DND-41 (cell line): ENCODE results near the gene IQCH.

ENCODE experiments used
- ATAC-seq: fragments of 200-7000 bp; cut with Tn5 transposase; 3 replicates; pipeline ENCODE4 v1.9.1; 2021; ENCODE audit warnings: low read depth; ENCODE audit not compliant: insufficient read depth
- DNase-seq: peaks from one replicate; pipeline ENCODE4 v3.0.0-alpha.2; 2020
- H2AFZ ChIP-seq: 2 replicates; pipeline ENCODE4 v1.6.0; 2012; ENCODE audit warnings: low read depth, low read length
- H3K27ac ChIP-seq: 2 replicates; pipeline ENCODE4 v1.5.1; 2012; ENCODE audit warnings: low read length, inconsistent platforms
- H3K27me3 ChIP-seq: fragments of 200-600 bp; sonication (generic); 2 replicates; pipeline ENCODE4 v1.6.0; 2012; ENCODE audit warnings: low read length, mild to moderate bottlenecking, inconsistent platforms; ENCODE audit not compliant: insufficient read depth, poor library complexity
- H3K36me3 ChIP-seq: 2 replicates; pipeline ENCODE4 v1.5.1; 2012; ENCODE audit warnings: low read length, inconsistent platforms; ENCODE audit not compliant: insufficient read depth
- H3K4me1 ChIP-seq: 2 replicates; pipeline ENCODE4 v1.5.1; 2012; ENCODE audit warnings: mild to moderate bottlenecking, low read length; ENCODE audit not compliant: insufficient read depth
- H3K4me2 ChIP-seq: 2 replicates; pipeline ENCODE4 v1.6.0; 2012; ENCODE audit warnings: mild to moderate bottlenecking, moderate library complexity, low read length, inconsistent platforms; ENCODE audit not compliant: insufficient read depth
- H3K4me3 ChIP-seq, 2 experiments: fragments of 200-600 bp in 1 of 2; shearing (Covaris generic) in 1 of 2; 2 replicates each; pipeline ENCODE4 v1.5.1; 2012 to 2016; ENCODE audit warnings: inconsistent platforms in 2 of 2, low read length in 2 of 2, mild to moderate bottlenecking in 2 of 2, low read depth in 1 of 2, moderate library complexity in 1 of 2
- H3K79me2 ChIP-seq: 2 replicates; pipeline ENCODE4 v1.6.0; 2012; ENCODE audit warnings: low read length, inconsistent platforms; ENCODE audit not compliant: insufficient read depth
- H3K9ac ChIP-seq: 2 replicates; pipeline ENCODE4 v1.6.0; 2012; ENCODE audit warnings: low read depth, mild to moderate bottlenecking, inconsistent platforms, low read length, moderate library complexity
- H3K9me3 ChIP-seq: 2 replicates; pipeline ENCODE4 v1.5.1; 2012; ENCODE audit warnings: low read length, moderate library complexity, mild to moderate bottlenecking, inconsistent platforms; ENCODE audit not compliant: insufficient read depth, severe bottlenecking
- H4K20me1 ChIP-seq: 2 replicates; pipeline ENCODE4 v1.6.0; 2012; ENCODE audit warnings: low read length; ENCODE audit not compliant: insufficient read depth
- EZH2 ChIP-seq: IDR thresholded peaks from 3 replicates; pipeline ENCODE4 v1.6.1; 2012; ENCODE audit warnings: borderline replicate concordance, low read depth, mild to moderate bottlenecking, moderate library complexity, low read length, inconsistent platforms; ENCODE audit not compliant: severe bottlenecking
- TF ChIP-seq, protein P1 (sequence below): IDR thresholded peaks from 2 replicates; pipeline ENCODE4 v1.5.1; 2012; ENCODE audit warnings: borderline replicate concordance, low read length, moderate library complexity, mild to moderate bottlenecking; ENCODE audit not compliant: poor library complexity, severe bottlenecking; ENCODE audit errors: extremely low read depth

The IQCH gene

GRCh38 chr15:67384761-67385160 is 130.2 kb downstream of the IQCH start:
- Histone ChIP-seq H3K4me1 (no peaks in the 10 kb centered on the region), H2AFZ (no peak overlapping the region), H3K9ac (no peak overlapping the region), H3K9me3 (no peaks in the 10 kb centered on the region), H4K20me1 (no peaks in the 10 kb centered on the region), H3K4me3 (no peak overlapping the region), H3K4me2 (no peak overlapping the region), H3K79me2 (no peaks in the 10 kb centered on the region), H3K27me3 (no peaks in the 10 kb centered on the region), H3K27ac (no peak overlapping the region), H3K36me3 (no peaks in the 10 kb centered on the region)
- ATAC-seq = no peak
- DNase-seq = no peak
- TF ChIP-seq, protein P1, sequence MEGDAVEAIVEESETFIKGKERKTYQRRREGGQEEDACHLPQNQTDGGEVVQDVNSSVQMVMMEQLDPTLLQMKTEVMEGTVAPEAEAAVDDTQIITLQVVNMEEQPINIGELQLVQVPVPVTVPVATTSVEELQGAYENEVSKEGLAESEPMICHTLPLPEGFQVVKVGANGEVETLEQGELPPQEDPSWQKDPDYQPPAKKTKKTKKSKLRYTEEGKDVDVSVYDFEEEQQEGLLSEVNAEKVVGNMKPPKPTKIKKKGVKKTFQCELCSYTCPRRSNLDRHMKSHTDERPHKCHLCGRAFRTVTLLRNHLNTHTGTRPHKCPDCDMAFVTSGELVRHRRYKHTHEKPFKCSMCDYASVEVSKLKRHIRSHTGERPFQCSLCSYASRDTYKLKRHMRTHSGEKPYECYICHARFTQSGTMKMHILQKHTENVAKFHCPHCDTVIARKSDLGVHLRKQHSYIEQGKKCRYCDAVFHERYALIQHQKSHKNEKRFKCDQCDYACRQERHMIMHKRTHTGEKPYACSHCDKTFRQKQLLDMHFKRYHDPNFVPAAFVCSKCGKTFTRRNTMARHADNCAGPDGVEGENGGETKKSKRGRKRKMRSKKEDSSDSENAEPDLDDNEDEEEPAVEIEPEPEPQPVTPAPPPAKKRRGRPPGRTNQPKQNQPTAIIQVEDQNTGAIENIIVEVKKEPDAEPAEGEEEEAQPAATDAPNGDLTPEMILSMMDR = no peak
- TF ChIP-seq EZH2 = no peak

DNA sequence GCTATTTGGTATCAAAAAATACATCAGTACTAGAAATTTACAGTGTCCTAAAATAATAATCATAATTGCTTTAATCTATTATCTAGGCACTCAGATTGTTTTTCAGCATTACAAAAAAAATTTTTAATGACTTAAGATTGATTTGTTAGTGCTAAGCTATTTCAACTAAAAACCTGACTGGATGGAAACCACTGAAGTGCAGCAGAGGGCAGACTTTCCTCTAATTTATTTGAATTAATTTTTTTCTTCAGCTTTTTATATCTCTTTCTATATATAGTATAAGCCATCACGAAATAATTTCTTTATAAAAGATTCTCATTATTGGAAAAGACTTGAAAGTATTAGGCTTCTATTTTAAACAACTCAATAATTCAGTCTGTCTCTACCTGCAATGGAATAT is 131.4 kb downstream of the IQCH start:
- Histone ChIP-seq H3K4me2 (no peak overlapping the region), H3K36me3 (no peaks in the 10 kb centered on the region)
- TF ChIP-seq EZH2 = no peak
- TF ChIP-seq, protein P1 = no peak

GRCh38 chr15:67386947-67387346 is 132.4 kb downstream of the IQCH start:
- Histone ChIP-seq H3K4me2 (no peak overlapping the region), H2AFZ (no peak overlapping the region), H3K27me3 (no peaks in the 10 kb centered on the region), H3K4me1 (no peaks in the 10 kb centered on the region), H4K20me1 (no peaks in the 10 kb centered on the region), H3K9ac (no peak overlapping the region), H3K9me3 (no peaks in the 10 kb centered on the region), H3K4me3 (no peak overlapping the region), H3K36me3 (no peaks in the 10 kb centered on the region), H3K79me2 (no peaks in the 10 kb centered on the region), H3K27ac (no peak overlapping the region)
- no peak for DNase-seq
- ATAC-seq = no peak
- TF ChIP-seq EZH2 = no peak
- TF ChIP-seq, protein P1 = no peak

More for the DNA sequence above, 131.4 kb downstream of the IQCH start:
- H3K79me2 ChIP-seq = no peaks in the 10 kb centered on the region
- H3K9ac ChIP-seq = no peak overlapping the region
- no peaks in the 10 kb centered on the region for H3K4me1 ChIP-seq
- DNase-seq (no peak), ATAC-seq (no peak)
- H3K4me3 ChIP-seq = no peak overlapping the region
- no peaks in the 10 kb centered on the region for H3K9me3 ChIP-seq
- no peak overlapping the region for H2AFZ ChIP-seq
- no peak overlapping the region for H3K27ac ChIP-seq
- H3K27me3 ChIP-seq = no peaks in the 10 kb centered on the region
- H4K20me1 ChIP-seq = no peaks in the 10 kb centered on the region

GRCh38 chr15:67389975-67390374 is 135.4 kb downstream of the IQCH start:
- no peaks in the 10 kb centered on the region for H3K9me3 ChIP-seq
- ATAC-seq (no peak), DNase-seq (no peak)
- H3K27ac ChIP-seq = no peak overlapping the region
- no peaks in the 10 kb centered on the region for H3K36me3 ChIP-seq
- H4K20me1 ChIP-seq = no peaks in the 10 kb centered on the region
- H3K9ac ChIP-seq = no peak overlapping the region
- H3K27me3 ChIP-seq = no peaks in the 10 kb centered on the region
- no peak overlapping the region for H3K4me2 ChIP-seq
- H3K4me1 ChIP-seq = no peaks in the 10 kb centered on the region
- no peak overlapping the region for H2AFZ ChIP-seq
- H3K79me2 ChIP-seq = no peaks in the 10 kb centered on the region
- no peak overlapping the region for H3K4me3 ChIP-seq
- TF ChIP-seq EZH2 = no peak
- TF ChIP-seq, protein P1 = no peak
